HUES6 (cell line): ENCODE measurements around the gene SPEM3.
"Not testable (repeated sequence)": the region's sequence is repeated elsewhere in the genome, so short reads cannot be mapped to it uniquely, and the experiment has no call there.

ENCODE experiments used
- H3K27ac ChIP-seq: 2 replicates; pipeline ENCODE4 v1.7.0; 2013; ENCODE audit warnings: low read depth, mild to moderate bottlenecking, low read length, inconsistent platforms
- H3K27me3 ChIP-seq: 2 replicates; pipeline ENCODE4 v1.6.1; 2013; ENCODE audit warnings: low read length; ENCODE audit not compliant: control insufficient read depth, insufficient read depth
- H3K36me3 ChIP-seq: 2 replicates; pipeline ENCODE4 v1.6.1; 2013; ENCODE audit warnings: low read length; ENCODE audit not compliant: control insufficient read depth, insufficient read depth
- H3K4me1 ChIP-seq: 2 replicates; pipeline ENCODE4 v1.6.1; 2013; ENCODE audit warnings: low read length; ENCODE audit not compliant: control insufficient read depth, insufficient read depth
- H3K4me3 ChIP-seq: 2 replicates; pipeline ENCODE4 v1.5.1; 2013; ENCODE audit warnings: low read depth, low read length
- H3K9ac ChIP-seq: one replicate; pipeline ENCODE4 v1.6.1; 2013; ENCODE audit warnings: mild to moderate bottlenecking, low read length
- H3K9me3 ChIP-seq: 2 replicates; pipeline ENCODE4 v1.6.1; 2013; ENCODE audit warnings: low read depth, low read length; ENCODE audit not compliant: control insufficient read depth, insufficient read depth

The SPEM3 gene

GRCh38 chr17:7467498-7467897 is 38.8 kb downstream of the SPEM3 start:
- H3K27me3 ChIP-seq: no peaks in the 10 kb centered on the region
- no peak overlapping the region for H3K27ac ChIP-seq
- no peaks in the 10 kb centered on the region for H3K4me1 ChIP-seq
- H3K9me3 ChIP-seq: no peaks in the 10 kb centered on the region
- no peak overlapping the region for H3K9ac ChIP-seq
- peaks cover 27% of the 10 kb centered on the region for H3K36me3 ChIP-seq
- H3K4me3 ChIP-seq: no peak overlapping the region

DNA sequence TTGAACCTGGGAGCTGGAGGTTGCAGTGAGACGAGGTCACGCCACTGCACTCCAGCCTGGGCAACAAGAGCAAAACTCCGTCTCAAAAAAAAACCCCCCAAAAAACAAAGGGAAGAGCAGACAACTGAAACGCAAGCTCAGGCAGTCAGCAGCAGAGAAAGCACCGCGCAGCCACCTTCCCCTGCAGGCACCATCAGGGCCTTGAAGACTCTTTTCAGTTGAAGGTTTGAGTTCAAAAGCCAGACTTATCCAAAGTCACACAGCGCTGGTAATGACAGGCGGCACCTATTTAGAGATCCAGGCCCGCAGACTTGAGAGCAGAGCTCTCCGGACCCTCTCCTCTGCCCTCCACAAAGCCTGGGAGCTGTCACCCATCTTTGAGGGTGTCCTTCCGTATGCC is 39.6 kb downstream of the SPEM3 start:
- no peaks in the 10 kb centered on the region for H3K4me1 ChIP-seq
- H3K9ac ChIP-seq: no peak overlapping the region
- no peaks in the 10 kb centered on the region for H3K9me3 ChIP-seq
- no peak overlapping the region for H3K27ac ChIP-seq
- no peaks in the 10 kb centered on the region for H3K27me3 ChIP-seq
- H3K4me3 ChIP-seq: no peak overlapping the region
- H3K36me3 ChIP-seq: peaks cover 20% of the 10 kb centered on the region

- no peaks in the 10 kb centered on the region for H3K4me1 ChIP-seq
- H3K27ac ChIP-seq: no peak overlapping the region
- H3K27me3 ChIP-seq: no peaks in the 10 kb centered on the region
- H3K4me3 ChIP-seq: no peak overlapping the region
- H3K9me3 ChIP-seq: no peaks in the 10 kb centered on the region
- no peak overlapping the region for H3K9ac ChIP-seq
- peaks cover 14% of the 10 kb centered on the region for H3K36me3 ChIP-seq
These were observed 40.2 kb downstream of the SPEM3 start for GRCh38 chr17:7468804-7469389.

DNA sequence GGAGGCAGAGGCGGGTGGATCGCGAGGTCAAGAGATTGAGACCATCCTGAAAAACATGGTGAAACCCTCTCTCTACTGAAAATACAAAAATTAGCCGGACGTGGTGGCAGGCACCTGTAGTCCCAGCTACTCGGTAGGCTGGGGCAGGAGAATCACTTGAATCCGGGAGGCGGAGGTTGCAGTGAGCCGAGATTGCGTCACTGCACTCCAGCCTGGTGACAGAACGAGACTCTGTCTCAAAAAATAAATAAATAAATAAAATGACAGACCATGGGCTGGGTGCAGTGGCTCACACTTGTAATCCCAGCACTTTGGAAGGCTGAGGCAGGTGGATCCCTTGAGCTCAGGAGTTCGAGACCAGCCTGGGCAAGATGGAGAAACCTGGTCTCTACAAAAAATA is 41.2 kb downstream of the SPEM3 start:
- not testable (repeated sequence) for H3K9ac ChIP-seq, H3K27me3 ChIP-seq, H3K27ac ChIP-seq, H3K4me3 ChIP-seq, H3K4me1 ChIP-seq, H3K9me3 ChIP-seq
- H3K36me3 ChIP-seq: peaks cover 12% of the 10 kb centered on the region

- not testable (repeated sequence) for H3K27ac ChIP-seq, H3K4me1 ChIP-seq, H3K9me3 ChIP-seq, H3K4me3 ChIP-seq, H3K27me3 ChIP-seq, H3K9ac ChIP-seq
- H3K36me3 ChIP-seq: peaks cover 10% of the 10 kb centered on the region
These were observed 41.9 kb downstream of the SPEM3 start for GRCh38 chr17:7470457-7470973.

GRCh38 chr17:7471729-7472128 is 43.1 kb downstream of the SPEM3 start:
- no peaks in the 10 kb centered on the region for H3K9me3 ChIP-seq
- no peak overlapping the region for H3K9ac ChIP-seq
- no peak overlapping the region for H3K27ac ChIP-seq
- H3K4me3 ChIP-seq: no peak overlapping the region
- peaks cover 9% of the 10 kb centered on the region for H3K4me1 ChIP-seq
- peaks cover 3% of the 10 kb centered on the region for H3K36me3 ChIP-seq
- no peaks in the 10 kb centered on the region for H3K27me3 ChIP-seq

DNA sequence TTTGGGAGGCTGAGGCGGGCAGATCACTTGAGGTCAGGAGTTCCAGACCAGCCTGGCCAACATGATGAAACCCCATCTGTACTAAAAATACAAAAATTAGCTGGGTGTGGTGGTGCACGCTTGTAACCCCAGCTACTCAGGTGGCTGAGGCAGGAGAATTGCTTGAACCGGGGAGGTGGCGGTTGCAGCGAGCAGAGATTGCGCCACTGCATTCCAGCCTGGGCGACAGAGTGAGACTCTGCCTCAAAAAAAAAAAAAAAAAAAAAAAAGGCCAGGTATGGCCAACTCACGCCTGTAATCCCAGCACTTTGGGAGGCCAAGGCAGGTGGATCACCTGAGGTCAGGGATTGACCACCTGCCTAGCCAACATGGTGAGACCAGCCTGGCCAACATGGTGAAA is 46.1 kb downstream of the SPEM3 start:
- not testable (repeated sequence) for H3K9me3 ChIP-seq, H3K36me3 ChIP-seq, H3K27me3 ChIP-seq, H3K4me3 ChIP-seq, H3K9ac ChIP-seq, H3K27ac ChIP-seq
- peaks cover 29% of the 10 kb centered on the region for H3K4me1 ChIP-seq

DNA sequence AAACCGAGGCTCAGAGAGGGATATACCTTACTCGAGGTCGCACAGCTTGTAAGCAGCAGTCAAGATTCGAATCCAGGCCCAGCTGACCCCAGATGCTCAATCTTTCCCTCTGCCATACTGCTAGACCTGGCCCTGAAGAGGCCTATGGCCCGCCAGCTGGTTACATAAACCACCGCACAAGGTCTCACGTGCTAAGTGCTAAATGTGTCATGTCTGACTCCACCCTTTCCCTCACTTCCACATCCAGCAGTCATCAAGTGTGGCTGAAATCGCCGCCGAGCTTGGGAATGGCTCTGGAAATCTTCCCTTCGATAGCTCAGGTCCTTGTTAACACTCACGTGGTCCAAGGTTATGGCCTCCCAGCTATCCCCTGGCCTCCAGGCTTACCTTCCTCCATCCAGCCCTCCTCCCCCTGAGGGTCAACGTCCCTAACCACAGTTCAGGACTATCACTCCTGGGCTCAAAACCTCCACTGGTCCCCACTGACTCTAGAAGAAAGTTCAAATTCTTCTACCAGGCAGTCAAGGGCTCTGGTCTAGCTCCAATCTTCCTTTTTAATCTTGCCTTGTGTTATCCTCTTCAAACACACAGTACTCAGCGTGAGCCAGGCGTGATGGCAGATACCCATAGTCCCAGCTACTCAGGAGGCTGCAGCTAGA is 47.2 kb downstream of the SPEM3 start:
- Histone ChIP-seq H3K36me3 (no peaks in the 10 kb centered on the region), H3K4me1 (peaks cover 34% of the 10 kb centered on the region), H3K4me3 (no peak overlapping the region), H3K9ac (no peak overlapping the region), H3K27me3 (no peaks in the 10 kb centered on the region), H3K9me3 (no peaks in the 10 kb centered on the region), H3K27ac (no peak overlapping the region)

DNA sequence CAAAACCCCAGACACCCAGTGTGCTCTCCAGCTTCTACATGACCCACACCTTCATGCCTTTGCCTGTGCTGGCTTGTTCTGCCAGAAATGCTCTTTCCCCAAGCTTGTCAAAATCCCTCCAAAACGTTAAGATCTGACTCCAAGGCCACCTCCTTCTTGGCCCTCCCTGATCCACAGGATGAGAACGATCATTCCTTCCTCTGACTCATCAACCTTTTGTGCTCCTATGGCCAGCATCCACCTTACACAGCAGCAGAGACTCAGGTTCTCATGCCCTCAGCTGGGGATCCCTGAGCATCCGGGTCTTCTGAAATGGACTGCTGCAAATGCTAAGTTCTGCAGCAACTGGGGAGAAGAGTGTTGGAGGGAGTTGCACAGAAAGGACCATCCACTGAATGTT is 47.8 kb downstream of the SPEM3 start:
- peaks cover 34% of the 10 kb centered on the region for H3K4me1 ChIP-seq
- no peaks in the 10 kb centered on the region for H3K27me3 ChIP-seq
- H3K36me3 ChIP-seq: no peaks in the 10 kb centered on the region
- H3K27ac ChIP-seq: no peak overlapping the region
- no peak overlapping the region for H3K4me3 ChIP-seq
- peak overlapping the region; percentile 0 for H3K9ac ChIP-seq
- no peaks in the 10 kb centered on the region for H3K9me3 ChIP-seq

DNA sequence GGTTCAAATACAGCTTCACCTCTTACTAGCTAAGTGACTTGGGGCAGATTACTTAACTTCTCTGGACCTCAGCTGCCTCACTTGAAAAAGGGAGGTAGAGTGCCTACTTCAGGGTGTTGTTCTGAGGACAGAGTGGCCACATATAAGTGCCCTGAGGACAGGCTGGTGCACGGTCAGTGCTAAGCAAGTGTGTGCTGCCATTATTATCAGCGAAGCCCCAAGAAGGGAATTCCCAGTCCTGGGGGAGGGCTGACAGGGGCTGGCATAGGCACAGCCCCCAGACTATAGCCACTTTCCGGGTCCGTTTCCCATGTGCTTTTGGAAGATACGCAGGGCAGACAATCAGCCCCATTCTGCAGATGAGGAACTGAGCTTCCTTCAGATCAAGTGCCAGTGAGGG is 48.3 kb downstream of the SPEM3 start:
- Histone ChIP-seq H3K27me3 (no peaks in the 10 kb centered on the region), H3K9me3 (no peaks in the 10 kb centered on the region), H3K27ac (no peak overlapping the region), H3K4me1 (peaks cover 34% of the 10 kb centered on the region), H3K9ac (no peak overlapping the region), H3K36me3 (no peaks in the 10 kb centered on the region), H3K4me3 (no peak overlapping the region)

GRCh38 chr17:7477392-7478275 is 49.0 kb downstream of the SPEM3 start:
- Histone ChIP-seq H3K4me3 (peak overlapping the region; percentile 66), H3K27me3 (no peaks in the 10 kb centered on the region), H3K9ac (peak overlapping the region; percentile 18), H3K27ac (no peak overlapping the region), H3K9me3 (no peaks in the 10 kb centered on the region), H3K4me1 (peaks cover 38% of the 10 kb centered on the region), H3K36me3 (no peaks in the 10 kb centered on the region)
